C4-2B (cell line): ENCODE measurements around the gene OTOG.

Source experiments
- CTCF ChIP-seq: fragments of 450-650 bp; conservative IDR thresholded peaks from 2 replicates; pipeline ENCODE4 v1.5.1; 2017; ENCODE audit warnings: mild to moderate bottlenecking
- ZFX ChIP-seq: fragments of 450-650 bp; IDR thresholded peaks from 2 replicates; pipeline ENCODE4 v1.6.1; 2017

- TF ChIP-seq CTCF = no peak
- TF ChIP-seq ZFX = no peak
Observed at GRCh38 chr11:17639091-17639490, 92.0 kb downstream of the OTOG start.
